HG03045 (cell line): ENCODE results near the gene RLN3.

Source experiments
- ATAC-seq: cut with Tn5 transposase; IDR thresholded peaks from one replicate; pipeline ENCODE4 v1.9.1; 2021; ENCODE audit warnings: mild to moderate bottlenecking, moderate library complexity; ENCODE audit not compliant: unreplicated experiment

Gene RLN3, protein sequence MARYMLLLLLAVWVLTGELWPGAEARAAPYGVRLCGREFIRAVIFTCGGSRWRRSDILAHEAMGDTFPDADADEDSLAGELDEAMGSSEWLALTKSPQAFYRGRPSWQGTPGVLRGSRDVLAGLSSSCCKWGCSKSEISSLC

DNA sequence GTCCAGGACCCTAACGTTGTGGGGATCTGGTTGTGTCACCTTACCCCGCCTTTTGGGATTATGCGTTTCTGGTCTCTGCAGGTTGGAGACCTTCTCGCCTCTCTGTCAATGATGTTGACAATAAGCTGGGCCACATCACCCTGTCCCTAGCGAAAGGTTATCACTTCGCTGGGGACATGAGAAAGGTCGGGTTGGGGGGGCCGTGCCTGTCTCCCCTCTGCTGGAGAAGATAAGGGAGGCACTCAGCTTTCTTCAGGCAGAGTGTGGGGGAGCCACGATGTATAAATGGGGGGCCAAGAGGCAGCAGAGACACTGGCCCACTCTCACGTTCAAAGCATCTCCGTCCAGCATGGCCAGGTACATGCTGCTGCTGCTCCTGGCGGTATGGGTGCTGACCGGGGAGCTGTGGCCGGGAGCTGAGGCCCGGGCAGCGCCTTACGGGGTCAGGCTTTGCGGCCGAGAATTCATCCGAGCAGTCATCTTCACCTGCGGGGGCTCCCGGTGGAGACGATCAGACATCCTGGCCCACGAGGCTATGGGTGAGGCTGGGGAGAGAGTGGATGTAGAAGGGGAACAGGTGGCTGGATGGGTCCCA lies at the start of gene RLN3:
Gene RLN3, plus strand, starts transcription at position 293 of the 595 bp plus-strand sequence. Its CDS starts 57 bp downstream, at position 350.
- no peak for ATAC-seq

DNA sequence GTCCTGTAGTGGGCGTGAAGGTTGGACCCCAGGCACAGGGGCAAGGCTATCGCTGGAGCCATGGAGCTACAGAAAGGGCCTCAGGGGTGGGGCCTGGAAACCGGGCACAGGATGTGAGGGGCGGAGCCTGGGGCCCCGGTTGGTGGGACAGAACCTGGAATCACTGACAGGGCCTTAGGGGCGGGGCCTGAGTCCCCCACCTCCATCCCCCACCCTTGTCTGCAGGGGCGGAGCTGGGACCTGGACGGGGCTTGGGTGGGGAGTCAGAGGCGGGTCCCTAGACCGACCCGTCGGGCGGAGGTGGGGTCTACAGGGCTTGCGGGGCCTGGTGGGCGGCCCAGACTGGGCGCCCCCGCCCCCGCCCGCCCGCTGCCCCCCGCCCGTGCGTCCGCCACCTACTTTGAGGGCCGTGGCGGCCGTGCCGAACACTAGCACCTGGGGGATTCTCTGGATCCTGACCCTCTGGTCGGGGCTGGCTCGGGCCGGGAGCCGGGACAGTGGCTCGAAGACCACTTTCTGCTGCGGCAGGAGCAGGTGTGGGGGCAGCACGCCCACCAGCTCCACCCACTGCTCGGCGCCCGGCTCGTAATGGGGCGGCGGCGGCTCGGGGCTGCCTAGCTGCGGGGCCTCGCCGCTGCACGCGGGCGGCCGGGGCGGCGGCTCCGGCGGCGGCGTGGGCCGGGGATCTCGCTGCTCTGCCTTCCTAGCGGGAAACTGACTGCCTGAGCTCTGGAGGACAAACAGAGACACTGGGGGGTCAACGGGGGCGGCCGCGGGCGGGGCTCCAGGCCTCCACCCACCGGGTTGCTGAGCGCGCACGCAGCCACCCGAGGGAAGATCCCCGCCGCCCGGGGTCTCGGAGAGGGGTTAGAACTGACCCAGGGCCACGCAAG lies 49.4 kb upstream of the RLN3 start:
- no peak for ATAC-seq

- no peak for ATAC-seq
Measured at GRCh38 chr19:13979244-13979615, 48.7 kb upstream of the RLN3 start.

DNA sequence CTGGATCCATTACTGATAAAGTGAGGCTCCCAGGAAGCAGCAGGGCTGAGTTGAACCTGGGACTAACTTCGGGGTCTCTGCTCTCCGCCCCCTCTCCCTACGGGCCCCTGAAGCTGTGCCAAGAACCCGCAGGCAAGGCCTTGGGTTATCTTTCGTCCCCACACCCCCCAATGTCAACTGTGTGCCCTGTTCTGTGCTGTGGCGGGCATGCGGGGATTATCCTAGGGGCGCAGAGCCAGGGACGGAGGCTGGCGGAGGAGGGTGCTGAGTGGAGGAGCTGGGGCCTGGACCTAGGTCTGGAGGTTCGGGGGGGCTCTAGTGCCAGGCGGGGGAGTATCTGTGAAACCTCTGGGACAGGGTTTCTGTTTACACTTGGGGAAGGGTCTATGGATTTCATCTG lies 48.3 kb upstream of the RLN3 start:
- no peak for ATAC-seq

DNA sequence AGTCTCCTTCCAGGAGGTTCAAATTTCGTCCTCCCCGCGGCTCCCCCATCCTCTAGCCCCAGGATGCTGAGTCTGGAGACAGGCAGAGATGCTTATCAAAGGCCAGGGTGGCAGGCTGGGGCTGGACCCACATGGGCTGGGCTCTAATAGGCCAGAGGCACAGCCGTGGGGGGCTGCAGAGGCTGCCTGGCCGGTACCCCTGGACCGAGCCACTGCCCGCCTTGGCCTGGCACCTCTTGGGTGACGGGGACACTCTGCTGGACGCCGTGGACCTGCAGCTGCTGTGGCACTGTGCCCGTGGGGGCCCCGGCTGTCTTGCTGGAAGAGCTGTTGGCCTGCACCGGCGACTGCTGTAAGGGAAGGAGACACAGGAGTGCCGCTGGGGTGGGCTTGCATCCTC lies 47.6 kb upstream of the RLN3 start:
- ATAC-seq: no peak

- ATAC-seq: no peak
Measured at GRCh38 chr19:13981021-13981420, 46.9 kb upstream of the RLN3 start.

DNA sequence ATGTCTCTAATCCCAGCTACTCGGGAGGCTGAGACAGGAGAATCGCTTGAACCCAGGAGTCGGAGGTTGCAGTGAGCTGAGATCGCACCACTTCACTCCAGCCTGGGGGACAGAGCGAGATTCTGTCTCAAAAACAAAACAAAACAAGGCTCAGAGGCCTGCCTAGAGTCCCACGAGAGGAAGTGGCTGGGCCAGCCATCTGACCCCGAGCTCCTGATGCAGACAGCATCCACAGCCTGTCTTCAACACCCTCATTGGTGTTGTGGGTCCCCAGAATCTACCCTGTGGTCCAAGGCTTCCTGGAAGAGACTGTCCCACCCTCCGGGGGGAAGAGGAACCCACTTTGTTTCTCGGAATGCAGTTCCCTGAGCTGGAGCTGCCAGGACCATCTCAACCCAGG lies 46.5 kb upstream of the RLN3 start:
- ATAC-seq: no peak

GRCh38 chr19:13981988-13982501 lies 45.9 kb upstream of the RLN3 start:
- no peak for ATAC-seq

- ATAC-seq: no peak
Measured at GRCh38 chr19:13982773-13983172, 45.2 kb upstream of the RLN3 start.

GRCh38 chr19:13983213-13983889 lies 44.6 kb upstream of the RLN3 start:
- ATAC-seq: no peak

GRCh38 chr19:13984186-13984585 lies 43.8 kb upstream of the RLN3 start:
- no peak for ATAC-seq

DNA sequence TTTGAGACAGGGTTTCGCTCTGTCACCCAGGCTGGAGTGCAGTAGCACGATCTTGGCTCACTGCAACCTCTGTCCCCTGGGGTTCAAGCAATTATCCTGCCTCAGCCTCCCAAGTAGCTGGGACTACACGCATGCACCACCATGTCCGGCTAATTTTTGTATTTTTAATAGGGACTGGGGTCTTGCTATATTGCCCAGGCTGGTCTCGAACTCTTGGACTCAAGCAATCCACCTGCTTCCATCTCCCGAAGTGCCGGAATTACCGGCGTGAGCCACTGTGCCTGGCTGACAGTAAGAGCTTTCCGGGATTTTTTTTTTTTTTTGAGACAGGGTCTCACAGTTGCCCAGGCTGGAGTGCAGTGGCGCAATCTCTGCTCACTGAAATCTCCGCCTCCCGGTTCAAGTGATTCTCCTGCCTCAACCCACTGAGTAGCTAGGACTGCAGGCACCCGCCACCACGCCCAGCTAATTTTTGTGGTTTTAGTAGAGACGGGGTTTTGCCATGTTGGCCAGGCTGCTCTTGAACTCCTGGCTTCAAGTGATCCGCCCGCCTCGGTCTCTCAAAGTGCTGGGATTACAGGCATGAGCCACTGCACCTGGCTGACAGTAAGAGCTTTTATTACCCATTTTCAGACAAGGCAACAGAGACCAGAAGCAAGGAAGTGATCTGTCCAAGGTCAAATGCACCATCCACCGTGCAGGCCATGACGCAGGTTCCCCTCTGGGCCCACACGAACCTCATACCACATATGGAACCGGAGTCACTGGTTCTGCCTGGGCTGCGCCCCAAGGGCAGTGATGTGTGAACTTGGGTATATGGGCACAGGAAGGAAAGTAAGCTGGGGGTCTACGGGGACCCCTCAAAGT lies 42.8 kb upstream of the RLN3 start:
- no peak for ATAC-seq

GRCh38 chr19:13985771-13986347 lies 42.1 kb upstream of the RLN3 start:
- ATAC-seq: peak; percentile 21

GRCh38 chr19:13986348-13986904 lies 41.5 kb upstream of the RLN3 start:
- peak; percentile 62 for ATAC-seq

- ATAC-seq: no peak
Measured at GRCh38 chr19:13987101-13987890, 40.7 kb upstream of the RLN3 start.

GRCh38 chr19:13989487-13989886 lies 38.5 kb upstream of the RLN3 start:
- no peak for ATAC-seq

- ATAC-seq: no peak
Measured at GRCh38 chr19:13990085-13990484, 37.9 kb upstream of the RLN3 start.

DNA sequence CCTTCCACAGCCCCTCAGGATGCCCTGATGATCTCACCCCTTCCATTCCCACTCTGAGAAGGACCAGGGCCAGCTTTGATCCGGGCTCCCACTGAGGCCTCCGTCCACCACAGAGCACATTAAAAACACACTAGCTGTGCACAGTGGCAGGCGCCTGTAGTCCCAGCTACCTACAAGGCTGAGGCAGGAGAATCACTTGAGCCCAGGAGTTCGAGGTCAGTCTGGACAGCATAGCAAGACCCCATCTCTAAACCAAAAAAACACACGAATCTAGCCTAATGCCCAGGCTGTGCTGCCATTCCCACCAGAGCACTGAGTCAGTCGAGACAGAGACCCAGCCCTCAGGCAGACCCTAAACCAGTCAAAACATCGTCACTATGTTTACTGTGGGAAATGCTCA lies 35.9 kb upstream of the RLN3 start:
- ATAC-seq: no peak
